GM12891 (cell line): Measurements from ENCODE around the gene FRYL.

Experiments used
- DNase-seq: peaks from one replicate; pipeline ENCODE4 v3.0.0; 2011; ENCODE audit warnings: low spot score; ENCODE audit not compliant: insufficient read length
- FAIRE-seq: peaks from 2 replicates; lab custom pipeline; 2011; peaks lifted over from hg19 to GRCh38; lab: Jason Lieb, UNC
- PAX5 ChIP-seq: IDR thresholded peaks from 2 replicates; pipeline ENCODE4 v1.6.1; 2011; ENCODE audit warnings: low read length, moderate library complexity, mild to moderate bottlenecking; ENCODE audit not compliant: insufficient read depth, severe bottlenecking
- POLR2A ChIP-seq: IDR thresholded peaks from 2 replicates; pipeline ENCODE4 v1.6.1; 2011; ENCODE audit warnings: low read depth, low read length, control low read depth
- POLR2AphosphoS5 ChIP-seq: IDR thresholded peaks from 2 replicates; pipeline ENCODE4 v1.6.1; 2011; ENCODE audit warnings: low read depth, low read length, control low read depth
- POU2F2 ChIP-seq: IDR thresholded peaks from 2 replicates; pipeline ENCODE4 v1.6.1; 2011; ENCODE audit warnings: low read depth, mild to moderate bottlenecking, control low read depth, low read length, moderate library complexity
- SPI1 ChIP-seq: IDR thresholded peaks from 2 replicates; pipeline ENCODE4 v1.6.1; 2011; ENCODE audit warnings: low read depth, low read length, control low read depth
- TAF1 ChIP-seq: IDR thresholded peaks from 2 replicates; pipeline ENCODE4 v1.6.1; 2011; ENCODE audit warnings: low read depth, low read length, control low read depth

The FRYL gene

DNA sequence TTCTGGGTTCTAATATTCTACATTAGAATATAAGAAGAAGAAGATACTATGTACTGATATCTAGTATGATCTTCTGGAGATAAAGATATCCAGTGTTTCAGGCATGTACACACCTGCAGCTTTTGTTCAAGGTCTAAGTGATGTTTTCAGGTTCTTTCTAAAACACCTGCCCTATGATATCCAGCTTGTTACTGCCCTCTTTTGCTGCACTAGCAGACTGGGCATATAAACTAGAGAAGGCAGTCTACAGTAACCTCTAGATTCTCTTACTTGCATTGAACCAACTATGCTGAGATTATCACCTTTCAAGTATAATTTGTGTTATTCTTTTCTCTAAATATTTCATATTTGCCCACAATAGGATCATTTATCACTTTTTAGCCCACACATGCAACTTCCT is 1.9 kb upstream of the FRYL start:
- FAIRE-seq (no peak), DNase-seq (no peak)
- TF ChIP-seq POU2F2 (no peak), POLR2A (no peak), SPI1 (no peak), TAF1 (no peak), PAX5 (no peak), POLR2AphosphoS5 (no peak)

DNA sequence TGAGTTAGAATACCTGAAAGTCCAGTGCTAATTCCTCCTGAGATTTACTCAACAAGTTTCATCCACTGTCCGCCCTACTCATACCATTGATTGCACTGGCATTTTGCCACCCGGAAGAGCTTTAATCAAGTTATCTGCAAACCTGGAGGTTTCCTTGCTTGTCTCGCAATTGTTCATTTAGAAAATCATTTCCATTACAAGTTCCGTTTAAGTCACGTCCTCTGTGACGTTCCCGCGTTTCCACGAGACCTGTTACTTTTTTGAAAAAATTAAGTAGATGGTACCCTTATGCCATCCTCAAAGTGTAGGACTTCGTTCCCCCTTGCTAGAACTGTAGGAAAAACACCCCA is 761 bp upstream of the FRYL start:
- no peak for FAIRE-seq
- TF ChIP-seq POLR2AphosphoS5, result no peak
- TF ChIP-seq POU2F2, result no peak
- no peak for TF ChIP-seq TAF1
- TF ChIP-seq PAX5, result no peak
- no peak for TF ChIP-seq POLR2A
- no peak for TF ChIP-seq SPI1
- DNase-seq, result no peak

DNA sequence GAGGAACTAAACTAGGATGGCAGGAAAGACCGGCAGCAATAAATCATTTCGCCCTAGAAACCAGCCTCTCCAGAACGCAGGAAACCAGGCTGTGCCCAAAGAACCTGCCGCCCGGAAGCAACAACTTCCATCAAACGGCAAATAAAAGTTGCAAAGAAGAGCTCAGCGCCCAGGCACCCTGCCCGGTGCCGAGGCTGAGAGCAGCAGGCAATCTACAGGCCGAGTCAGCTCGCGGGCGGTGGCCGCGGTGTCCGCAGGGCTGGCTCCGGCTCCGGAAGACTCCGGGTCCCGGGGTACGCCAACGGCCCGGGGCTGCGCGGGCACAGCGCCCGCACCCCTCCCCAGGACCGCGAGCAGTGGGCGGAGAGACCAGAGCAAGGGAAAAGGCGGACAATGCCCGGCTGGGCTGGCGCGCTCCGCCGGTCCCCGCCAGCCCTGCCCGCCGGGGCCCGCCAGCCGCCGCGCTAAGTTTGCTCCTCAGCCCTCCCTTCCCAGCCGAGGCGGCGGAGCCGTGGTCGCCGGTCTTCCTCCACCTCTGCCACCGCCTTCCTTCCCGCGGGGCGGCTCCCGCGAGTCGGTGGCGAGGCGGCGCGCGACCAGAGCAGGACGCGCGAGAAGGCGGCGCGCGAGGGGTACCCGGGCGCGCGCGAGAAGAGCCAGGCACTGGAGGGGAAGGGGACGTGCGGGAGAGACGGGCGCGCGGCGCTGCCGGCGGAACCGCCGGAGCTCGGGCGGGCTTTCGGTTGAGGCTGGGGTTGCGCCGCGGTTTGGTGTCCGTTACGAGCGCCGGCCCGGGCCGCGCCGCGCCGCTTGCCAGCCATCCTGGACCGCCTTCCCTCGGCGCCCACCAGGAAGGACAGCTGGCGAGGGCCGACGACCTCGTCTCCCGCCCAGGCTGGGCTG is 733 bp downstream of the FRYL start:
- DNase-seq, result peak; percentile 48
- no peak for TF ChIP-seq POU2F2
- no peak for TF ChIP-seq PAX5
- no peak for FAIRE-seq

DNA sequence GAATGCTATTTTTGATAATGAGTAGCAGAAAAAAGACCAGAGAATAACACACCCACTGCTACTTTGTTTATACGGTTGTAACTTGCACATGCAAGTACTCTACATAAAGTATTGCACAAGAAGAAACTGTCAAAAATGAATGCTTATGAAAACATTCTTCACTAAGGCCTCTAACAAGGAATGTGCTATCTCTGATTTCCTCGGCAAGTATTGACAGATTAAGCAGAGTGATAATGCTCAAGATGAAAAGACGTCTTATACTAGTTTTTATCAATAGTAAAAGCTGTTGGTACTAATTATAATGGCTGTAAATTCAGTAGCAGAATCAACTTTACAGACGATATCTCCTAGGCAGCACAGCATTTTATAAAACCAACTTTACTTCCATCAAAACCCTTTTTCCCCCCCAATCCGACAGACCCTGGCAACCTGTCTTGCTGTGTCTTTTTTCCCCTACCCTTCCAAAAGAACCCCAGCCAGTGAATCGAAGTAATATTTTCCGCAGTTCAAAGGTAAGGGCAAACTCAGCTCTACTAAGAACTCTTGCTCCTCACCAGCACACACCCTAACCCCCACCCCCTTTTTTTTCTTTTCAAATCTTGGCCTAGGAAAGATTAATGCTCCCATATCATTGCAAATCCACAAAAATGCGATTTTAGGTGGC is 1.5 kb downstream of the FRYL start:
- DNase-seq, result no peak
- TF ChIP-seq POU2F2 (no peak), SPI1 (no peak)
- peak; percentile 31 for FAIRE-seq

DNA sequence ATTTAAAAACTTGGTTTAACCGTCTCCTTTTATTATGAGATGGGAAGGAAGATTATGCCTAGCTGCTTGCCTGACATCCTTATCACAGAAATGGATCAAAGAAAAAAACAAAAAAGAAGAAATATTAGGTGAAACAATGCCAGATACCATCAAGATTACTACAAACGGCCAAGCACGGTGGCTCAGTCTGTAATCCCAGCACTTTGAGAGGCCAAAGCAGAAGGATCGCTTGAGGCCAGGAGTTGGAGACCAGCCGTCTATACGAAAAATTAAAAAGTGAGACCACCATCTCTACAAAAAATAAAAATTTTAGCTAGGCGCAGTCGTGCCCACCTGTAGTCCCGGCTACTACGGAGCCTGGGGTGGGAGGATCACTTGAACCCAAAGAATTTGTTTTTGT is 2.3 kb downstream of the FRYL start:
- FAIRE-seq (no peak), DNase-seq (no peak)
- TF ChIP-seq PAX5 (no peak), TAF1 (no peak)

DNA sequence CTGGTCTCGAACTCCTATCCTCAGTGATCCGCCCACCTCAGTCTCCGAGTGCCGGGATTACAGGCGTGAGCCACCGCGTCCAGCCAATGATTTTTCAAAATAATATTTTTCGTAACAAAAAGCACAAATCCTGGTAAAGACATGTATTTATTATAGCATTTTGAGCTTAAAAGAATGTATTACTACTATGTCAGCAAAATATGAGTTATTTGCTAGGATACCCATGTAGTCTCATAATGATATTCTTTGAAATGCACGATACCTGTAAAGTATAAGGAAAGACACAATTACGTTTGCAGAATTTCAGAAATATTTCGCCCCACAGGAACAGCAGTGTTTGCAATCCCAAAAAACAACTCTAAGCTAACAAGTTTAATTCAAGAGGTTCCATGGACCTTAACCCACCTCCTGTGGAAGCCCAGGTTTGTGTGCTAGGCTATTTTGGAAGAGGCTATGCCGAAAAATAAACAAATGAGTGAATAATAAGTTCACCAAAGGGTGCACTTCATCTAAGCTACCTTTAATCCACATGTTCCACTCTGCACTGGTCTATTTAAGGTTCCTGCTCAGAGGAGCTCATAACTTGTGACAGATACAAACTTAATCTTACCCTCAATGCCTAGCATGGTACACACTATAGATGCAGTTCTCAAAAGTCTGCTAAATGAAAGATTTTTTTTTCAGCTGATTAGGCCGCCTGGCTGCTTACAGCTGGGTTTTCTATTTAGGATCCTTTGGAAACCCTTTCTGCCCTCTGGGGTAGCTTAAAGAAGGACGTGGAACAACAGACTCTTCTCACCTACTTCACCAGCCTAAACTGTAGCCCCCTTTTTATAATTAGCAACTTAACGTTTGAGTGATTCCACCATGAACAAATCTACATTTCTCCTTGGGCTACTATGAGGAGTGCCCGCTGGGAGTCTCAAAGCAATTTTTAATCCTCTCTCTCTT is 5.0 kb downstream of the FRYL start:
- DNase-seq (no peak), FAIRE-seq (peak; percentile 65)
- no peak for TF ChIP-seq POLR2AphosphoS5
- no peak for TF ChIP-seq POU2F2
- TF ChIP-seq TAF1, result no peak
- TF ChIP-seq SPI1, result no peak
- no peak for TF ChIP-seq PAX5
- TF ChIP-seq POLR2A, result no peak

DNA sequence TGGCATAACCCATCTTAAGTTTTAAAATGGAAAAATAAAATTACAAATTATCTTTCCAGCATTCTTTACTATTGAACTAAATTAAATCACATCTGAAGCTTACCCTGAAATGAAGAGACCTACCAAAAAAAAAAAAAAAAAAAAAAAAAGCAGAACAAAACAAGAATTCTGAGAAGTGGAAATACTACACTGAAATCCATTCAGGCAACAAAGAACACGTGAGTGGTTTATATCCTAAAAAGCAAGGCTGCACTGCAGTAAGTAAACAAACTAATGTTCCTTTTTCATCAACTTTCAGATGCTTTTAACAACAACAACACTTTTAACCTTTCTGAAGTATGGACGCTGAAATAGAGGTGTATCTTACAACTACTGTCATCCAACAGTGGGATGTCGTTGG is 7.5 kb downstream of the FRYL start:
- FAIRE-seq (no peak), DNase-seq (no peak)
- no peak for TF ChIP-seq TAF1
- no peak for TF ChIP-seq POU2F2
- no peak for TF ChIP-seq POLR2A
- TF ChIP-seq PAX5, result no peak
- no peak for TF ChIP-seq SPI1
- no peak for TF ChIP-seq POLR2AphosphoS5

DNA sequence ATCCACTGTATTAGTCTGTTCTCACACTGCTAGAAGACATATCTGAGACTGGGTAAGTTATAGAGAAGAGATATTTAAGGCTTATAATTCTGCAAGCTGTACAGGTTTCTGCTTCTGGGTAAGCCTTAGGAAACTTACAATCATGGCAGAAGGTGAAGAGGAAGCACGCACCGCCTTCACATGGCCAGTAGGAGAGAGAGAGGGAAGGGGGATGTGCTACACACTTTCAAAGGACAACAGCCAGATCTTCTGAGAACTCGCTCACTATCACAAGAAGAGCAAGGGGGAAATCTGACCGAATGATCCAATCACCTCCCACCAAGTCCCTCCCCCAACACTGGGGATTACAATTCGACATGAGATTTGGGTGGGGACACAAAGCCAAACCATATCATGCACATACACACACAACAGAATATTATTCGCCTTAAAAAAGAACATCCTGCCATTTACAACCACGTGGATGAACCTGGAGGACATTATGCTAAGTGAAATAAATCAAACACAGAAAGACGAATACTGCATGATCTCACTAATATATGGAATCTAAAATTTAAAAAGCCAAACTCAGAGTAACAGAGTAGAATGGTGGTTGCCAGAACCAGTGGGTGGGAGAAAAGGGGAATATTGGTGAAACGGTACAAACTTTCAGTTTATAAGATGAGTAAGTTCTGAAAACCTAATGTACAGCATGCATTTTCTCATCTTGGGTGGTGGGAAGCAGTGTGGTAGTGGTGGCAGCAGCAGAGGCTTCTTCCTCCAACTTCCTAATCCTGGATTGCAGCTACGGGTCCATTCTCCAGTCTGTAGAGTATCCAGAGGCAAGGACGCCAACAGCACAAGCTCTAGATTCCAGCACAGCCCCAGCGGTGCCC is 12.8 kb downstream of the FRYL start:
- FAIRE-seq, result peak; percentile 57
- DNase-seq, result no peak
- TF ChIP-seq SPI1 (no peak), PAX5 (no peak), POLR2A (no peak), TAF1 (no peak), POU2F2 (no peak), POLR2AphosphoS5 (no peak)
